ENCODE data around the gene STAC. TPM values are rescaled to one million over a fixed set of nuclear protein-coding genes. Genes with fewer than 3 reads are reported as not detected.

The STAC gene
- total and polyA plus RNA-seq, 2 experiments from 2014 or later = 12.2 to 24.9 TPM

DNA sequence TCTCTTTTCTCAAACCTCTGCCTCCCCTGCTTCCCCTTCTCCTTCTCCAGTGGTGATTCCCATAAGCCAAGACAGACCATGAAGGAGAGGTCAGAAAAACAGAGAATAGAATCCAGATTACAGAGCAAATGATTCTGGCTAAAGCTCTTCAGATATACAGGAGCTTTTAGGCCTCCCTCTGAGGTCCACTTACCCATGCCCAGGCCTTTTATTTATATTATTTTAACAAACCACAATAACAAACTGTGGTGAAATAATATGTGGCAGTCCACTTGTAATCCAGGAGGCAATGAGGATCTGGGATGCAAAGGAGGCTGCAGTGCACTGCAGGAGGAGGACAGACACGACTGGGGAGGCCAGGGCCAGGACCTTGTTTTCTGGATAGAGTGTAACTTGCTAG, 104.1 kb downstream of the STAC start:
- H3K4me1 ChIP-seq (ENCODE audit: low read depth) = no peaks in the 10 kb centered on the region
- H3K27ac ChIP-seq = no peak overlapping the region
- no peak for DNase-seq (ENCODE audit: low read depth in 1 of 2, low spot score in 1 of 2)
- H3K9me3 ChIP-seq (ENCODE audit: low read depth) = no peaks in the 10 kb centered on the region
- H3K36me3 ChIP-seq = no peaks in the 10 kb centered on the region
- no peak overlapping the region for H3K4me3 ChIP-seq
- no peaks in the 10 kb centered on the region for H3K27me3 ChIP-seq
- TF ChIP-seq, protein P1, sequence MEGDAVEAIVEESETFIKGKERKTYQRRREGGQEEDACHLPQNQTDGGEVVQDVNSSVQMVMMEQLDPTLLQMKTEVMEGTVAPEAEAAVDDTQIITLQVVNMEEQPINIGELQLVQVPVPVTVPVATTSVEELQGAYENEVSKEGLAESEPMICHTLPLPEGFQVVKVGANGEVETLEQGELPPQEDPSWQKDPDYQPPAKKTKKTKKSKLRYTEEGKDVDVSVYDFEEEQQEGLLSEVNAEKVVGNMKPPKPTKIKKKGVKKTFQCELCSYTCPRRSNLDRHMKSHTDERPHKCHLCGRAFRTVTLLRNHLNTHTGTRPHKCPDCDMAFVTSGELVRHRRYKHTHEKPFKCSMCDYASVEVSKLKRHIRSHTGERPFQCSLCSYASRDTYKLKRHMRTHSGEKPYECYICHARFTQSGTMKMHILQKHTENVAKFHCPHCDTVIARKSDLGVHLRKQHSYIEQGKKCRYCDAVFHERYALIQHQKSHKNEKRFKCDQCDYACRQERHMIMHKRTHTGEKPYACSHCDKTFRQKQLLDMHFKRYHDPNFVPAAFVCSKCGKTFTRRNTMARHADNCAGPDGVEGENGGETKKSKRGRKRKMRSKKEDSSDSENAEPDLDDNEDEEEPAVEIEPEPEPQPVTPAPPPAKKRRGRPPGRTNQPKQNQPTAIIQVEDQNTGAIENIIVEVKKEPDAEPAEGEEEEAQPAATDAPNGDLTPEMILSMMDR (IDR thresholded peaks at IDR 0.05; ENCODE audit: low read depth, low read length) = no peak

GRCh38 chr3:36486009-36486795, 105.9 kb downstream of the STAC start:
- H3K4me3 ChIP-seq = no peak overlapping the region
- H3K4me1 ChIP-seq (ENCODE audit: low read depth) = no peaks in the 10 kb centered on the region
- no peaks in the 10 kb centered on the region for H3K9me3 ChIP-seq (ENCODE audit: low read depth)
- no peak overlapping the region for H3K27ac ChIP-seq
- no peak for DNase-seq (ENCODE audit: low read depth in 1 of 2, low spot score in 1 of 2)
- TF ChIP-seq, protein P1 (IDR thresholded peaks at IDR 0.05; ENCODE audit: low read depth, low read length) = no peak
- H3K27me3 ChIP-seq = no peaks in the 10 kb centered on the region
- H3K36me3 ChIP-seq = no peaks in the 10 kb centered on the region

DNA sequence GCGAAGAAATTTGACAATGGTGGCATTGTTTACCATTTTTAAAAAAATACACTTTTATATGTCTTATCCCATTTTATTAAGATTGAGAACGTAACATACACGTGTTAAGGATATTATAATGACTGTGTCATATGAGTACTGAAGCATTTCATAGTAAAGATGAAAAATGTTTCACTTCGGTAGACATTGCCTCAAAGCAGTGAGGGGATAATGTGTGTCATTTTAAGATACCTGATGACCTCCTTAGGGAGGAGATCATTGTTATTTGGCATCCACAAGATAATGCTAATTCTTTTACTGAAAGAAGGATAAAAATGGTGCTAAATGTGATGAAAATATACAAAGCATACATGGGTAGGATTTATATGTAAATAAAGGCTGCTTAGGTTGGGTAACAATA, 107.3 kb downstream of the STAC start:
- DNase-seq (ENCODE audit: low read depth in 1 of 2, low spot score in 1 of 2) = no peak
- no peaks in the 10 kb centered on the region for H3K27me3 ChIP-seq
- no peak overlapping the region for H3K27ac ChIP-seq
- H3K4me1 ChIP-seq (ENCODE audit: low read depth) = no peaks in the 10 kb centered on the region
- H3K4me3 ChIP-seq = no peak overlapping the region
- H3K36me3 ChIP-seq = no peaks in the 10 kb centered on the region
- no peaks in the 10 kb centered on the region for H3K9me3 ChIP-seq (ENCODE audit: low read depth)
- TF ChIP-seq, protein P1 (IDR thresholded peaks at IDR 0.05; ENCODE audit: low read depth, low read length) = no peak

DNA sequence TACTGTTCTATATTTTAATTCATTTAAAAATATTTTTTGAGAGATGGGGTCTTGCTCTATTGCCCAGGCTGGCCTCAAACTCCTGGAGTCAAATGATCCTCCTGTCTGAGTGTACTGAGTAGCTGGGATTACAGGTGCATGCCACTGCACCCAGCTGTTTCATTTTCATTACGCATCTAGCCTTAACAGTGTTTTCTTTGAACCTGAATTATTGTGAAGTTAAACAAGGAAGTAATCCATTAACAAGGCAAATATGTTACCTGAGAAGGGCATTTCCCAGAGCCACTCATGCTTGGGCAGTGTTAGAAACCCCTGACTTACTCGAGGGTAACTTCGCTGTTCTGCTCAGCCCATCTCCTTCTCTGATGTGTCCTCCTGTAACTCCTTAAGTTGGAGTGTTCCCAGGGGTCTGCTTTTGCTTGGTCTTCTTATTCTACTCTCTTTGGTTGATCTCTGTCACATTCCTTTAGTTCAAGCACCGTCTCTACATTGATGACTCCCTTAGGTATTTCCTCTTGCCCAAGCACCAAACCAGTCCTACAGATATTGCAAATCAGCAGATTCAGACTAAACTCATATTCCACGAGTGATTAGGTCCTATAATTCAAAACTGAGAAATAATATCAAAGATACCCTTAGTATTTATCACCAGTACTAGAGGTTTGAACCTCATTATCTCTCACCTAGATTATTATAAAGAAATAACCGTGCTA, 107.9 kb downstream of the STAC start:
- H3K27ac ChIP-seq = no peak overlapping the region
- DNase-seq (ENCODE audit: low read depth in 1 of 2, low spot score in 1 of 2) = peak in 1 of 2 donors; percentile 29
- H3K36me3 ChIP-seq = no peaks in the 10 kb centered on the region
- no peaks in the 10 kb centered on the region for H3K27me3 ChIP-seq
- no peaks in the 10 kb centered on the region for H3K9me3 ChIP-seq (ENCODE audit: low read depth)
- H3K4me3 ChIP-seq = no peak overlapping the region
- TF ChIP-seq, protein P1 (IDR thresholded peaks at IDR 0.05; ENCODE audit: low read depth, low read length) = no peak
- H3K4me1 ChIP-seq (ENCODE audit: low read depth) = no peaks in the 10 kb centered on the region

- Histone ChIP-seq H3K36me3 (no peaks in the 10 kb centered on the region), H3K4me1 (ENCODE audit: low read depth) (no peaks in the 10 kb centered on the region), H3K4me3 (no peak overlapping the region), H3K27me3 (no peaks in the 10 kb centered on the region), H3K9me3 (ENCODE audit: low read depth) (no peaks in the 10 kb centered on the region), H3K27ac (no peak overlapping the region)
- TF ChIP-seq, protein P1 (IDR thresholded peaks at IDR 0.05; ENCODE audit: low read depth, low read length) = no peak
- DNase-seq (ENCODE audit: low read depth in 1 of 2, low spot score in 1 of 2) = no peak
Measured at GRCh38 chr3:36489101-36489500, 108.8 kb downstream of the STAC start.

Data from cardiac muscle cell (in vitro differentiated cells and primary cell).